H1 (cell line): ENCODE data around the gene CAMSAP3. TPM values are rescaled to one million over a fixed set of nuclear protein-coding genes. Genes with fewer than 3 reads are reported as not detected.

ENCODE experiments used
- BACH1 ChIP-seq: IDR thresholded peaks from 2 replicates; pipeline ENCODE4 v1.6.1; 2012; ENCODE audit warnings: low read length, improper control_type of control experiment
- SIN3A ChIP-seq, 2 experiments: IDR thresholded peaks in 1 of 2; conservative IDR thresholded peaks in 1 of 2; 2 replicates each; pipeline ENCODE4 v1.6.1; 2011 to 2012; ENCODE audit warnings: low read length in 2 of 2, improper control_type of control experiment in 1 of 2, low read depth in 1 of 2, mild to moderate bottlenecking in 1 of 2
- polyA plus RNA-seq, 7 experiments: library from polyadenylated mRNA; depleted of rRNA in 3 of 7; stranded (reverse) in 5 of 7; unstranded in 2 of 7; fragments of >200 nt in 5 of 7; fragments of 200-250 nt in 2 of 7; gene quantifications; 1 replicate in 5 of 7; 2 replicates in 1 of 7; 4 replicates in 1 of 7; pipeline versions ENCODE4 v1.2.1 to v1.2.3, GENCODE V29; 2011 to 2013; ENCODE audit warnings: missing spikeins in 2 of 7, mixed read lengths in 2 of 7
- total RNA-seq: library from RNA; stranded (reverse); fragmentation: NEBNext Ultra II Directional; extraction: Animal tissue kit (Norgen Biotek cat#: 25700); gene quantifications from 2 replicates; pipeline ENCODE4 v1.2.1, GENCODE V29; 2021

CAMSAP3 gene
- total and polyA plus RNA-seq, 2 of the 8 experiments (the other 6 are each of a cell fraction or from before 2014, with no cell fraction given) = 11.4 to 30.4 TPM

DNA sequence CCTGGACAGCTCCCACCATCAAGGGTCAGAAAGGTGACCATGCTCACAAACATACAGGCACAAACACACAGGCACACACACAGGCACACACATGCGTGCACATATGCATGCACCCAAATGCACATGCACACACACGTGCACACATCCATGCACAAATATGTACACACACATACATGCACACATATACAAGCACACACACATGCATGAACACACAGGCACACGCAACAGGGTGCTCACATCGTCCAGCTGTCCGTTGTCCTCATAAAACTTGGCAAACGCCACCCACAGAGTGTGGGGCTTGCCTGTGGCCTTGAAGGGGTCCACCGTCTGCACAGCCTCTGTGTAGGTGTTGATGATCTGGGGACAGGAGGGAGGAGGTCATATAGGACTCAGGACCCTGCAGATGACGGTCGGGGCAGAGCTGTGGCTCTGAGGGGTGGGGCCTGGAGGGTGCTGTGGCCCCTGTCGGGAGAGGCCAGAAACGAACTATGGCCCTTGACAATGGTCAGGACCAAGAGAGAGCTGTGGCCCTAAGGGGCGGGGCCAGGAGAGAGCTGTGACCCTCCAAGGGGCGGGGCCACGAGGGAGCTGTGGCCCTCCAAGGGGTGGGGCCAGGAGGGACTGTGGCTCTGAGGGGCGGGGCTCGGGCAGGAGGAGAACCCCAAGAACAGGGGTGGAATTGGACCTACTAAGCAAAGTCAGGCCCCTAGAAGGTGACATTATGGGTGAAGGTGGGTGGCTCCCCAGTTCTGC is 27.4 kb downstream of the CAMSAP3 start (continued):
- TF ChIP-seq SIN3A (conservative IDR thresholded peaks at IDR 0.05 in 1 of 2, IDR thresholded peaks at IDR 0.05 in 1 of 2; ENCODE audit: low read depth in 1 of 2, low read length in 2 of 2) (no peak), BACH1 (no peak)
